WTC11 (cell line): ENCODE results near the gene TMED1.

Source experiments
- CDX4 ChIP-seq: fragments of 250-450 bp; sonication (Bioruptor Pico); IDR thresholded peaks from 2 replicates; pipeline ENCODE4 v1.9.0; 2021; ENCODE audit warnings: moderate library complexity, mild to moderate bottlenecking, inconsistent platforms, borderline replicate concordance
- ETV6 ChIP-seq: sonication (generic); formaldehyde crosslinking; IDR thresholded peaks from 2 replicates; pipeline ENCODE4 v1.8.1; 2022; ENCODE audit warnings: mild to moderate bottlenecking, missing genetic modification reagents

DNA sequence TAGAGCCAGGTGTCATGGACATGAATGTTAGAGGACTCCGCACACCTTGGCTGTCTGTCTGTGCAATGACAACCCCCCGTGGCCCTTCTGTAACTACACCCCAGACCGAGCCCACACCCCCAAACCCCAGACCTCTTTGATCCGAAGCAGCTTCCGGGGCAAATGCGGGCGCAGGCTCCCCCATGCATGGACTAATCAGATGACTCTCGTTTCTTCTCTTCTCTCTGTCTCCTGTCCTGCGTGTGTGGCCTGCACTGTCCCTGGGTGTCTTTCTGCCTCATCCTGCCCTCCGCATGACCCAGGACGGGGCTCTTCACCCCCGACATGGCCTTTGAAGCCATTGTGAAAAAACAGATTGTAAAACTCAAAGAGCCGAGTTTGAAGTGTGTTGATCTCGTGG is 38.9 kb downstream of the TMED1 start:
- TF ChIP-seq CDX4 (CRISPR knock-in tag), result no peak
- TF ChIP-seq ETV6, result no peak
